NT2/D1 (cell line): ENCODE data around the gene MAP3K20.

ENCODE experiments used
- DNase-seq: peaks from one replicate; pipeline ENCODE4 v3.0.0-alpha.2; 2011; ENCODE audit warnings: low read depth, low spot score
- H3K27me3 ChIP-seq: 2 replicates; pipeline ENCODE4 v1.6.0; 2011; ENCODE audit warnings: mild to moderate bottlenecking; ENCODE audit not compliant: insufficient read length, insufficient read depth
- H3K36me3 ChIP-seq: 2 replicates; pipeline ENCODE4 v1.6.1; 2011; ENCODE audit warnings: mild to moderate bottlenecking, low read length, mixed read lengths; ENCODE audit not compliant: insufficient read depth, insufficient read length
- H3K4me1 ChIP-seq: 2 replicates; pipeline ENCODE4 v1.5.1; 2011; ENCODE audit not compliant: insufficient read depth, insufficient read length
- H3K4me3 ChIP-seq: 2 replicates; pipeline ENCODE4 v1.5.1; 2011; ENCODE audit warnings: low read depth; ENCODE audit not compliant: insufficient read length
- H3K9ac ChIP-seq: 2 replicates; pipeline ENCODE4 v1.6.0; 2011; ENCODE audit warnings: low read depth; ENCODE audit not compliant: insufficient read length
- H3K9me3 ChIP-seq: 2 replicates; pipeline ENCODE4 v1.5.1; 2011; ENCODE audit warnings: mild to moderate bottlenecking, low read length; ENCODE audit not compliant: insufficient read depth
- SUZ12 ChIP-seq: IDR thresholded peaks from 2 replicates; pipeline ENCODE4 v1.6.1; 2011; ENCODE audit not compliant: insufficient read length, insufficient read depth; ENCODE audit errors: extremely low read depth
- YY1 ChIP-seq: IDR thresholded peaks from 2 replicates; pipeline ENCODE4 v1.6.1; 2011; ENCODE audit not compliant: insufficient read length, insufficient read depth
- ZNF274 ChIP-seq: IDR thresholded peaks from 2 replicates; pipeline ENCODE4 v1.6.1; 2011; ENCODE audit warnings: mild to moderate bottlenecking, low read depth, low read length

MAP3K20 gene

DNA sequence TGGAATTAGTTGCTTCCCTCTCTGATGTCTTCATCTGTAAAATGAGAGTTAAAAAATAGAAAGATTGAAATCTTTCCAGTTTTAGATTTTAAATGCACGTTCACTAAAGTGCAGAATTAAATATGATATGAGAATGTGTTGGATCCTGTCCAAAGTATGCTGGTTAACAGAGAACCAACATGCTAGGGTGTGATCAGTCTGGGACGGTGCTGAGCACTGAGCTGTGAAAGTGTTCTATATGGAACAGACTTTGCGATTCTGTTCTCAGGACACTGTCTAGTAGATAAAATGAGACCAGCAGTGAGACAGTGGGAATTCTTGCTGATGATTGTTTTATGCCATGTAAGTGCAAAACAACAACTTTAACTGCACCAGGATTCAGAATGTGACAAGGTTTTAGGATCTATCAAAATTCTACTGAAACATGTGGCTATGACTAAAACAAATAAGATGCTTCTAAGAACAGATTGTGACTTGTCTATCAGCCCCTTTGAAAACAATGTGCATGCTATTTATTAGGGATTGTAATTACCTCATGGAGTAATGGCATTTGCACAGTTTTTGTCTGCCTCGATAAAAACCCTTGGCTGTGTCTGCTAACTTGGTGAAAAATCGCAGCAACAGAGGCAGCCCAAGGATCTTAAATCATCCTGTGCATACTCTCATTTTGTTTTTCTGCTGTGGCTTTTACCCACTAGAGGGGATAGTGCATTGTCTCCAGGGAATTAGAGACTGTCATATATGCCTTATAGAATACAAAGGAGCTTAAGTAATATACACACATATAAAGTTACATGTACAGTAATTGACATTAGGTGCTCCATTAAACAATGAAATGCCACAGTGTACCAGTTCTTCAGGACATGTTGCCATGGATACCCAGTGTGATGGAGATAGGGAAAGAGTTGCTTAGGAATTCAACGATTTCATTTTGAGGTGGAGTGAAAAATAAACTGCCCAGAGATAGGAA is 55.1 kb downstream of the MAP3K20 start:
- no peaks in the 10 kb centered on the region for H3K36me3 ChIP-seq
- no peak for TF ChIP-seq SUZ12
- H3K9ac ChIP-seq = no peak overlapping the region
- no peak overlapping the region for H3K4me3 ChIP-seq
- no peaks in the 10 kb centered on the region for H3K27me3 ChIP-seq
- H3K4me1 ChIP-seq = peaks cover 4% of the 10 kb centered on the region
- no peak for DNase-seq
- no peaks in the 10 kb centered on the region for H3K9me3 ChIP-seq

DNA sequence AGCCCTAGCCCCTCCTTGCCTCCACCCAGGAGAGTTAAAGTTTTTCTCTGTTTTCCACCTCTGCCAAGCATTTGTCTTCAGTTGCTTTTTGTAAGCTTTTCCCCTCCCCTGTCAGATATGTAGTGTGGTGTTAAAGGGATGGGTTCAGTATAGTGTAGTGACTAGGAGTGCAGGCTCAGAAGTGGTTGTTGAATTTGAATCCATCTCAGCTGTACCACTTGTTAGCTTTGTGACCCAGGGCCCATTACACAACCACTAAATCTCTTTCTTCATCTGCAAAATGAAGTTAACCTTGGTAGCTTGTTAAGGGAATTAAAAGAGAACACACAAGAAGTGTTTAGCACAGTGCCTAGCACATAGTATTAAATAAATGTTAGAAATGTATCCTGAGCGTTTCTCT is 56.9 kb downstream of the MAP3K20 start:
- Histone ChIP-seq H3K9me3 (no peaks in the 10 kb centered on the region), H3K4me1 (peaks cover 4% of the 10 kb centered on the region), H3K4me3 (no peak overlapping the region), H3K9ac (no peak overlapping the region), H3K27me3 (no peaks in the 10 kb centered on the region), H3K36me3 (no peaks in the 10 kb centered on the region)
- DNase-seq = no peak
- no peak for TF ChIP-seq SUZ12
- TF ChIP-seq ZNF274 = no peak
- TF ChIP-seq YY1 = no peak

- H3K4me1 ChIP-seq = peaks cover 4% of the 10 kb centered on the region
- no peak for TF ChIP-seq YY1
- TF ChIP-seq ZNF274 = no peak
- no peak for TF ChIP-seq SUZ12
- peaks cover 2% of the 10 kb centered on the region for H3K36me3 ChIP-seq
- no peak overlapping the region for H3K4me3 ChIP-seq
- no peak for DNase-seq
- H3K9me3 ChIP-seq = no peaks in the 10 kb centered on the region
- H3K9ac ChIP-seq = no peak overlapping the region
- no peaks in the 10 kb centered on the region for H3K27me3 ChIP-seq
These were observed 59.1 kb downstream of the MAP3K20 start for GRCh38 chr2:173134703-173135102.

- peaks cover 2% of the 10 kb centered on the region for H3K36me3 ChIP-seq
- H3K9me3 ChIP-seq = peaks cover under 1% of the 10 kb centered on the region; the same call in 1 of the 2 replicates
- H3K4me1 ChIP-seq = peaks cover 4% of the 10 kb centered on the region
- no peak overlapping the region for H3K4me3 ChIP-seq
- TF ChIP-seq YY1 = no peak
- TF ChIP-seq SUZ12 = no peak
- DNase-seq = no peak
- no peaks in the 10 kb centered on the region for H3K27me3 ChIP-seq
- no peak overlapping the region for H3K9ac ChIP-seq
These were observed 60.4 kb downstream of the MAP3K20 start for GRCh38 chr2:173136067-173136466.

- no peak for DNase-seq
- H3K4me1 ChIP-seq = peaks cover 4% of the 10 kb centered on the region
These were observed 61.0 kb downstream of the MAP3K20 start for GRCh38 chr2:173136599-173136998.

DNA sequence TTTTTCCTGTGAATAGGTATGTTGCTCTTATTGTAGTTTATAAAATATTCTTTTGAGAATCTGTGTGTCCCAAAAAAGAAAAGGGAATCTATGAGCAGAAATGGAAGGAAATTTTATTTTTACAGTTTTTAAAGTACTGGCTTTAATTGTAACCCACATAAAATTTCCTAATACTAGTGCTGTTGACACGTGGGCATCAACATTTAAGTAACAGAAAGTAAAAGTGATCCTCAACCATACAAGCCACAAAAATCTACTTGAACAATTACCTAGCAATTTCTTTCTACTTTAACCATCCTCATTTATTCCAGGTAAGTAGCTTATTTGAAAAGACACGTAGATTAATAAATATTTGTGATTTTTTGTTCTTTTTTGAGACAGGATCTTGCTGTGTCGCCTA is 62.0 kb downstream of the MAP3K20 start:
- DNase-seq = no peak
- H3K4me1 ChIP-seq = peaks cover 1% of the 10 kb centered on the region
- peaks cover 2% of the 10 kb centered on the region for H3K36me3 ChIP-seq
- H3K9me3 ChIP-seq = peaks cover 14% of the 10 kb centered on the region
- H3K9ac ChIP-seq = no peak overlapping the region
- H3K4me3 ChIP-seq = no peak overlapping the region
- TF ChIP-seq SUZ12 (no peak), YY1 (no peak), ZNF274 (no peak)
- H3K27me3 ChIP-seq = no peaks in the 10 kb centered on the region

More at GRCh38 chr2:173136599-173136998, 61.0 kb downstream of the MAP3K20 start:
- no peak for TF ChIP-seq ZNF274
- TF ChIP-seq YY1 = no peak
- TF ChIP-seq SUZ12 = no peak
- Histone ChIP-seq H3K27me3 (no peaks in the 10 kb centered on the region), H3K36me3 (peaks cover 2% of the 10 kb centered on the region), H3K9me3 (peaks cover 6% of the 10 kb centered on the region), H3K9ac (no peak overlapping the region), H3K4me3 (no peak overlapping the region)

DNA sequence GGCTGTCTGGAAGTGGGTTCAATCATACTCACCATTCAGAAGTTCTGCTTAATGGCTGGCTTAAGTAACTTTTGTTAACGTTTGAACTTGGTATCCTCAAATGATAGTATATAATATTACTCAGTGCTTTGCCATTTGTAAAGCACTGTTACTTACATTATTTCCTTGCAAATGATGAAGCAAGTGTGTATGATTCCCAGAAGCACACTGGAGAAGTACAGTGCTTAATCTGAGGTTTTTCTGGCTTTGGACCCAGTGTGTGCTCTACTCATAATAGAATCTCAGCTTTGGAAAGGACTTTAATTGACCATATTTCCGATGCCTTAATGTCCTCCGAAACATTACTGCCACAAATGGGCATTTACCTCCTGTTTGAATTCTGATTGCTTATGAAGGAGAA is 63.3 kb downstream of the MAP3K20 start:
- no peak for TF ChIP-seq SUZ12
- no peak for TF ChIP-seq ZNF274
- TF ChIP-seq YY1 = no peak
- no peak overlapping the region for H3K4me3 ChIP-seq
- no peak for DNase-seq
- no peaks in the 10 kb centered on the region for H3K4me1 ChIP-seq
- H3K36me3 ChIP-seq = peaks cover 2% of the 10 kb centered on the region
- H3K9ac ChIP-seq = no peak overlapping the region
- H3K27me3 ChIP-seq = no peaks in the 10 kb centered on the region
- peaks cover 23% of the 10 kb centered on the region for H3K9me3 ChIP-seq
